ENCODE results near the gene MRPL48.

The MRPL48 gene

GRCh38 chr11:73838443-73839122 lies 50.9 kb downstream of the MRPL48 start:
- TF ChIP-seq GATA1 (IDR thresholded peaks at IDR 0.05; ENCODE audit: low read depth, low read length) (no peak), POLR2A (IDR thresholded peaks at IDR 0.05; ENCODE audit: low read length) (no peak)
- DNase-seq: no peak

DNA sequence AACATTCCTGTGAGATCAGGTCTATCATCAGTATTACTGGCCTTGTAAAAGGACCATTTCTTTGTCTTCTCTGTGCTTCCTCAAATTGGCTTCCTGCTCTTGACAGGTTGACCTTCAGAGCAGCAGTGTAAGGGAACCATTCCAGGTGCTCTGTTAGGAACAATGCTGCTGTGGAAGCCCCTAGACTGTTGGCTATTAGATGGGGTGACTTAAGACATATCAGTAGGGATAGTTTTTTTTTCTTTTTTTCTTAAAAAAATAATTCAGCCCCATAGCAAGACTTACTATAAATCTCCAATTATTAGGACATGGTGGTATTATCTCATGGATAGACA lies 51.4 kb downstream of the MRPL48 start:
- TF ChIP-seq POLR2A (IDR thresholded peaks at IDR 0.05; ENCODE audit: low read length): no peak
- no peak for TF ChIP-seq GATA1 (IDR thresholded peaks at IDR 0.05; ENCODE audit: low read depth, low read length)
- DNase-seq: no peak

DNA sequence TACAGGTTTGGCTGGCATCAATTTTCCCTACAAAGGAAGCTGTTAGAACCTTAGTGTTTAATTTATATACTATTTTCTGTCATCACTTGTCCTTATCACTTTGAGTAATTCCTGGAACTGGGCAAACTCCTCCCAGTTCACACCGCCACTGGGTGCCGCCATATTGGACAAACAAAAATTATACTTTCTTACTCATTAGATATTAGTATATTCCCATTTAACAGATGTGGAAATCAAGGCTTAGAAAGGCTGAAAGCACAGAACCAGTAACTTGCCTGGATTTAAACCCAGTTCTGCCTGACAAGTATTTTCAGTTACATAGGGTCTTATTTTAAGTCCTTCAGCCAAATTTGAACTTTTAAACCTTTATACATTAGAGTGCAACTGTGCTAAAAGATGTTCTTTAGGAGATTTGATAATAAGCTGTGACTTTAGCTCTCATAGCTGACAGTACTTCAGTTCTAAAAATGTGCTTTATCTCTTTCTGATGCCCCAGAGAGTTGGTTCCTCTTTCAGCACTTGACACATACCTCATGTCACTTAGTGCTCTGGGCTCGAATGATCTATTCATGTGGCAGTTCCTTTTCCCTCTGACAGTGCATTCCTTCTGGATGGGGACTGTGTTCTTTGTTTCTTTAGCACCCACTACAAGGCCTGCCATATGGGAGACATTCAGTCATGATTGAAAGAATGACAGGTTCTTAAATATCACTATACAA lies 63.5 kb downstream of the MRPL48 start:
- TF ChIP-seq GATA1 (IDR thresholded peaks at IDR 0.05; ENCODE audit: low read depth, low read length) (no peak), POLR2A (IDR thresholded peaks at IDR 0.05; ENCODE audit: low read length) (no peak)
- no peak for DNase-seq

- TF ChIP-seq POLR2A (IDR thresholded peaks at IDR 0.05; ENCODE audit: low read length): no peak
- no peak for TF ChIP-seq GATA1 (IDR thresholded peaks at IDR 0.05; ENCODE audit: low read depth, low read length)
- no peak for DNase-seq
These were observed 64.4 kb downstream of the MRPL48 start for GRCh38 chr11:73852049-73852448.

DNA sequence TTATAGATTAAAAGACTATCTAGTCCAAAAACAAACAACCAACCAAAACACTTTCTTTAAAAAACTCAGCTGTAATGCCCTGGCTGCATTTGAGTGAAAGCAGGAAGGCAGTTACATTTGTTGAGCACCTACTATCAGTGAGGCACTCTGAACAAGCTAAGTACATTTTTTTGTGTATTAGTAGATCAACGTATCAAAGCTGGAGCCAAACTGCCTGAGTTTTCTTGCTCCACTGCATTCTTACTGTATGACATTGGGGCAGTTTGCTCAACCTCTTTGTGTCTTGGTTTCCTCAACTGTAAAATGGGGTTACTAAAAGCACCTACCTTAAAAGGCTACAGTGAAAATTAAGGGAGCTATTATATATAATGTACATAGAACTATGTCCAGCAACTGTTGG lies 67.0 kb downstream of the MRPL48 start:
- no peak for DNase-seq
- no peak for TF ChIP-seq POLR2A (IDR thresholded peaks at IDR 0.05; ENCODE audit: low read length)
- no peak for TF ChIP-seq GATA1 (IDR thresholded peaks at IDR 0.05; ENCODE audit: low read depth, low read length)

DNA sequence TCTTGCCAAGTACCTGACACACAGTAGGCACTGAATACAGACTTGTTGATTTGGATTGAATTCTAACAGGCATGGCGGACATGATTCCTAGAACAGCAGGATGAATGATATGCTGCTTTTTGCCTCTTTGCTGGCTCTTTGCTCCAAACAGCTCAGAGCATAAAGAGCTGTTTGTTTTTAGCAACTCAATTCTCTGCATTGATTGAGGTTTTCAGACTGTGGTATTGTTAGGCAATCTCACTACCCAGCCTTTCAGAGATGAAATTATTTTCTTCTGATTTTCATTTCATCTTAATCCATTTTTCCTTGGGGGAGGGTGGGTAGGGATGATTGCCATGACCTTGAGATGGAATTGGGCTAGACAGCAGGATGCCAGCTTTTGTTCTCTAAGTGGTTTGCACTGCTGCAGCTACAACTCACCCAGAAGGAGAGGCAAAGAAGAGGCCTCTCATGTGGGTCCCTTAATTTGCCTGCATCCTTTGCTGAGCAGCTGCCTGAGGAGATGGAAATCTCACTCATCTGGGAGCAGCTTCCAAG lies 68.4 kb downstream of the MRPL48 start:
- no peak for DNase-seq
- TF ChIP-seq POLR2A (IDR thresholded peaks at IDR 0.05; ENCODE audit: low read length) (no peak), GATA1 (IDR thresholded peaks at IDR 0.05; ENCODE audit: low read depth, low read length) (no peak)

DNA sequence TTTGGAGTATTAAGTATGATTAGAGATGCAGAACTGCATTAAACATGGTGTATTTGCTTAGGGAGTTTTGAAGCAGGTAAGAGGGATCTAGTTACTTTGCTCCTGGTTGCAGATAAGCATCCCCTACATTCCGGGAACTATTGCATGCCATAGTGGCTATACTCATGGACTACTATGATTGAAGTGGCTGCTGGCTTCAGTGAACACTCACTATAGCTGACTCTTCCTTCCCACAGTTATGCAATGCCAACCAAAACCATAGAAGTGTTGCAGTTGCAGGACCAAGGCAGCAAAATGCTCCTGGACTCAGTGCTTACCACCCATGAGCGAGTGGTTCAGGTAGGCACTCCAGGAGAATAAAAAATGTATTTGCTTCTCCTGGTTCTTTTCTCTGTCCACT lies 72.0 kb downstream of the MRPL48 start:
- TF ChIP-seq POLR2A (IDR thresholded peaks at IDR 0.05; ENCODE audit: low read length): no peak
- no peak for TF ChIP-seq GATA1 (IDR thresholded peaks at IDR 0.05; ENCODE audit: low read depth, low read length)
- no peak for DNase-seq

- DNase-seq: no peak
- TF ChIP-seq POLR2A (IDR thresholded peaks at IDR 0.05; ENCODE audit: low read length) (no peak), GATA1 (IDR thresholded peaks at IDR 0.05; ENCODE audit: low read depth, low read length) (no peak)
These were observed 72.5 kb downstream of the MRPL48 start for GRCh38 chr11:73860202-73860601.

DNA sequence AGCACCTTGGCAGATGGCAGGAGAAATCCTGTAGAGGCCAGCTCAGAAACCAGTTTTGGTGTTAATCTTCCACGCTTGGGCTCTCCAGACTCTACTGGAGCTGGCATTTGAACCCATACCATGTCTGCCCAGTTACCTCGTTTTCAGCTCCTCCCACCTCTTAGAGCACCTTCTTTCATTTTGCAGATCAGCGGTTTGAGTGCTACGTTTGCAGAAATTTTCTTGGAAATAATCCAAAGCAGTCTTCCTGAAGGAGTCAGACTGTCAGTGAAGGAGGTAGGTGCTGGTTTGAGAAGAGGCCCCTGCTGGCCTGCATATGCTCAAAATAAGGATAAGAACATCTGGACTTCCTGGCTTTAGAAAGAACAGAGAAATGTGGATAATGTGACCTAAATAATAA lies 75.3 kb downstream of the MRPL48 start:
- no peak for DNase-seq
- TF ChIP-seq GATA1 (IDR thresholded peaks at IDR 0.05; ENCODE audit: low read depth, low read length) (no peak), POLR2A (IDR thresholded peaks at IDR 0.05; ENCODE audit: low read length) (no peak)

DNA sequence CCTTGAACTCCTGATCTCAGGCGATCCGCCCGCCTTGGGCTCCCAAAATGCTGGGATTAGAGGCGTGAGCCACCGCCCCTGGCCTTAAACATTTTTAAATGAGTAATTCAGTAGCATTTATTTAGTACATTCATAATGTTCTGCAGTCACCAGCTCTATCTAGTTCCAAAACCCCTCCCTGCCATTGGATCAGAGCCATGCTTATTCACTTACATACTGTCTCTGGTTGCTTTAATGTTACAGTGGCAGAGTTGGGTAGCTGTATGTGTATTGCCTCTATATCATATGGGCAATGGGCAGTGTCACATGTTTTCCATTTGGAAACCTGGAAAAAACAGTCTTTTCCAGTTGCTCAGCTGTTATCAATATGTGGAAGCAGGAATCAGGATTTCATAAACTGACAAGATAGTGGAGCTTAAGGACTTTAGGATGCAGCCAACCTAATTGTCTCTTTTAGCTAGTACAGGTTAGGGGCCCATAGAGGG lies 78.5 kb downstream of the MRPL48 start:
- DNase-seq: peak in 1 of 2 experiments; percentile 55
- no peak for TF ChIP-seq GATA1 (IDR thresholded peaks at IDR 0.05; ENCODE audit: low read depth, low read length)
- TF ChIP-seq POLR2A (IDR thresholded peaks at IDR 0.05; ENCODE audit: low read length): no peak

- peak in 1 of 2 experiments; percentile 47 for DNase-seq
- TF ChIP-seq POLR2A (IDR thresholded peaks at IDR 0.05; ENCODE audit: low read length) (no peak), GATA1 (IDR thresholded peaks at IDR 0.05; ENCODE audit: low read depth, low read length) (no peak)
These were observed 78.9 kb downstream of the MRPL48 start for GRCh38 chr11:73866586-73866996.

DNA sequence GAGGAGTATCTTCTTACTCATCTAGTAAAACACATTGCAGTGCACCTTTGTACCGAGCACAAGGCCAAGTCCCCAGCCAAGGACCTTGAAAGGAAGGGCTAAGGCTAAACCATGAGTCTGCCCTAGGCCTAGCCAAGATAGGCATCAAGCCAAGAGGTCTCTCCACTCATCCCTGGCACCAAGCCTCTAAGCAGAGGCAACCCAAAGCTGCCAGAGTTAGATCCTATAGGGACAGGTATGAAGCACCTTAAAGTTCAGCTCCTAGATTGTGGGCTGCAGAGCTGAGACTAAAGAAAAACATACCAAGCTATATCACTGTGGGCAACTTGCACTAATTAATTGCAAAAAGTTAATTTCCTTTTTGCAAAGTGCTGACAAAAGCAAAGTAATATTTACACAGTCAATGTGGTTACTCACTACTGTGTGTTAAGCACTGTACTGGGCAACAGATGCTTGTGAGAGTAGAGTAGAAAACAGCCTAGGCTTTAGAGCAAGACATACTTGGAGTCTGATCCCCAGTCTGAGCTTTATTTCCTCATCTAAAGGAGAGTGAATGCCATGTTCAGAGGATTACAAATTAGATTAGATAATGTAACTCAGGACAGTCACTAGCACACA lies 81.8 kb downstream of the MRPL48 start:
- DNase-seq: peak; percentile 72 to 75
- TF ChIP-seq POLR2A (IDR thresholded peaks at IDR 0.05; ENCODE audit: low read length) (peak; percentile 2), GATA1 (IDR thresholded peaks at IDR 0.05; ENCODE audit: low read depth, low read length) (no peak)

GRCh38 chr11:73870261-73870660 lies 82.6 kb downstream of the MRPL48 start:
- no peak for TF ChIP-seq GATA1 (IDR thresholded peaks at IDR 0.05; ENCODE audit: low read depth, low read length)
- TF ChIP-seq POLR2A (IDR thresholded peaks at IDR 0.05; ENCODE audit: low read length): no peak
- DNase-seq: no peak

GRCh38 chr11:73872749-73873357 lies 85.2 kb downstream of the MRPL48 start:
- no peak for DNase-seq
- TF ChIP-seq GATA1 (IDR thresholded peaks at IDR 0.05; ENCODE audit: low read depth, low read length): no peak

Measured in erythroblast (primary cell).